Neural crest cell (in vitro differentiated cells): ENCODE results near the gene MICAL3. TPM values are rescaled to one million over a fixed set of nuclear protein-coding genes. Genes with fewer than 3 reads are reported as not detected.

Experiments
- DNase-seq: peaks from one replicate; pipeline ENCODE4 v3.0.0; 2021; ENCODE audit warnings: low read depth, mixed read lengths, low spot score
- H3K27ac Mint-ChIP-seq: one replicate; pipeline ENCODE4 v1.8.0; 2021; ENCODE audit warnings: mild to moderate bottlenecking, mixed read lengths; ENCODE audit not compliant: unreplicated experiment
- H3K27me3 Mint-ChIP-seq: 2 replicates; pipeline ENCODE4 v1.8.0; 2021; ENCODE audit warnings: low read depth, mild to moderate bottlenecking, mixed read lengths
- H3K36me3 Mint-ChIP-seq: 2 replicates; pipeline ENCODE4 v1.8.0; 2021; ENCODE audit warnings: low read depth, mild to moderate bottlenecking, mixed read lengths
- H3K4me1 Mint-ChIP-seq: 2 replicates; pipeline ENCODE4 v1.8.0; 2021; ENCODE audit warnings: mixed read lengths
- H3K4me3 Mint-ChIP-seq: one replicate; pipeline ENCODE4 v1.8.0; 2021; ENCODE audit warnings: mild to moderate bottlenecking, mixed read lengths
- H3K9me3 Mint-ChIP-seq: 2 replicates; pipeline ENCODE4 v1.8.0; 2021; ENCODE audit warnings: mixed read lengths
- CTCF ChIP-seq: fragments of 200-600 bp; sonication (generic); conservative IDR thresholded peaks from 2 replicates; pipeline ENCODE4 v1.5.0; 2021; ENCODE audit warnings: antibody characterized with exemption, mild to moderate bottlenecking
- total RNA-seq: library from RNA; stranded (reverse); gene quantifications from 2 replicates; pipeline ENCODE4 v1.2.1, GENCODE V29; 2021

The MICAL3 gene
- total RNA-seq, 1 donor from 2014 or later: 84.5 TPM

- DNase-seq: no peak
- H3K27me3 Mint-ChIP-seq: no peaks in the 10 kb centered on the region
- no peaks in the 10 kb centered on the region for H3K36me3 Mint-ChIP-seq
- TF ChIP-seq CTCF: no peak
- no peaks in the 10 kb centered on the region for H3K9me3 Mint-ChIP-seq
- H3K4me1 Mint-ChIP-seq: peaks cover 42% of the 10 kb centered on the region
- no peak overlapping the region for H3K4me3 Mint-ChIP-seq
- no peak overlapping the region for H3K27ac Mint-ChIP-seq
These were observed 109.9 kb downstream of the MICAL3 start for GRCh38 chr22:17914474-17914873.

- H3K4me1 Mint-ChIP-seq: peaks cover 41% of the 10 kb centered on the region
These were observed 110.5 kb downstream of the MICAL3 start for GRCh38 chr22:17913801-17914347.

GRCh38 chr22:17912945-17913721, 111.2 kb downstream of the MICAL3 start:
- H3K36me3 Mint-ChIP-seq: no peaks in the 10 kb centered on the region
- no peak overlapping the region for H3K4me3 Mint-ChIP-seq
- H3K27me3 Mint-ChIP-seq: no peaks in the 10 kb centered on the region
- H3K27ac Mint-ChIP-seq: no peak overlapping the region
- H3K4me1 Mint-ChIP-seq: peaks cover 41% of the 10 kb centered on the region
- H3K9me3 Mint-ChIP-seq: no peaks in the 10 kb centered on the region
- no peak for DNase-seq
- no peak for TF ChIP-seq CTCF

More at GRCh38 chr22:17913801-17914347, 110.5 kb downstream of the MICAL3 start:
- H3K27me3 Mint-ChIP-seq: no peaks in the 10 kb centered on the region
- H3K4me3 Mint-ChIP-seq: no peak overlapping the region
- no peak for DNase-seq
- H3K36me3 Mint-ChIP-seq: no peaks in the 10 kb centered on the region
- no peaks in the 10 kb centered on the region for H3K9me3 Mint-ChIP-seq
- TF ChIP-seq CTCF: no peak
- H3K27ac Mint-ChIP-seq: no peak overlapping the region

GRCh38 chr22:17911887-17912286, 112.5 kb downstream of the MICAL3 start:
- Mint-ChIP-seq H3K4me1 (peaks cover 41% of the 10 kb centered on the region), H3K36me3 (peaks cover 2% of the 10 kb centered on the region), H3K4me3 (no peak overlapping the region), H3K9me3 (no peaks in the 10 kb centered on the region), H3K27ac (no peak overlapping the region), H3K27me3 (no peaks in the 10 kb centered on the region)
- no peak for DNase-seq
- TF ChIP-seq CTCF: no peak

GRCh38 chr22:17911312-17911705, 113.1 kb downstream of the MICAL3 start:
- H3K9me3 Mint-ChIP-seq: no peaks in the 10 kb centered on the region
- H3K4me3 Mint-ChIP-seq: peak overlapping the region; percentile 27
- H3K4me1 Mint-ChIP-seq: peaks cover 41% of the 10 kb centered on the region
- H3K27ac Mint-ChIP-seq: no peak overlapping the region
- no peak for DNase-seq
- peaks cover 4% of the 10 kb centered on the region for H3K36me3 Mint-ChIP-seq
- TF ChIP-seq CTCF: no peak
- H3K27me3 Mint-ChIP-seq: no peaks in the 10 kb centered on the region
